Measurements from ENCODE around the gene CCDC149. TPM values are rescaled to one million over a fixed set of nuclear protein-coding genes. Genes with fewer than 3 reads are reported as not detected.

The CCDC149 gene
- total and polyA plus RNA-seq, 2 of the 13 experiments (the other 11 are each of a cell fraction or from before 2014, with no cell fraction given): 0.44 to 0.95 TPM

DNA sequence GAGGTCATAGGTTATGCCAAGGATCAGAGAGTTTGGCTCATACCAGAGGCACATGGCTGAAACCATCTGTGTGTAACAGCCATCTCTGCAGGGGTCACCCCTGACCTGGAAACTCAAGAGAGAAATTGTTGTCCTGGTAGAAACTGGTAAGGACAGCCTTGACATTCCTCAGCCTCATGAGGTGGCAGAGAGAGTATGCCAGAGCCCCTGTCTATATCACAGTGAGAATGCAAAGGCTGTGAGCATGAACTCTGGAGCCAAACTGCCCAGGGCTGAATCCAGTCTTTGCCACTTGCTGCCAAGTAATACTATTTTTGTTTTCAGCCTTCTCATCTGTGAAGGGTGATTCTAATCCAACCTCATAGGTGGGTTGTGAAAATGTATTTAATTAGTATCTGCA lies 37.1 kb upstream of the CCDC149 start:
- POLR2A ChIA-PET: no interaction called here
- no peak for TF ChIP-seq NFATC3 (CRISPR knock-in tag; IDR thresholded peaks at IDR 0.05)
- TF ChIP-seq, protein P1, sequence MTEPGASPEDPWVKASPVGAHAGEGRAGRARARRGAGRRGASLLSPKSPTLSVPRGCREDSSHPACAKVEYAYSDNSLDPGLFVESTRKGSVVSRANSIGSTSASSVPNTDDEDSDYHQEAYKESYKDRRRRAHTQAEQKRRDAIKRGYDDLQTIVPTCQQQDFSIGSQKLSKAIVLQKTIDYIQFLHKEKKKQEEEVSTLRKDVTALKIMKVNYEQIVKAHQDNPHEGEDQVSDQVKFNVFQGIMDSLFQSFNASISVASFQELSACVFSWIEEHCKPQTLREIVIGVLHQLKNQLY (CRISPR knock-in tag; IDR thresholded peaks at IDR 0.05): no peak
- no peak for TF ChIP-seq TGIF2 (CRISPR knock-in tag; IDR thresholded peaks at IDR 0.05)
- no peak for TF ChIP-seq SNAPC2 (CRISPR knock-in tag; IDR thresholded peaks at IDR 0.05)
- TF ChIP-seq CCDC6 (CRISPR knock-in tag; IDR thresholded peaks at IDR 0.05): no peak
- no peak for TF ChIP-seq ATRX (CRISPR knock-in tag; IDR thresholded peaks at IDR 0.05; ENCODE audit: borderline replicate concordance)
- TF ChIP-seq, protein P2, sequence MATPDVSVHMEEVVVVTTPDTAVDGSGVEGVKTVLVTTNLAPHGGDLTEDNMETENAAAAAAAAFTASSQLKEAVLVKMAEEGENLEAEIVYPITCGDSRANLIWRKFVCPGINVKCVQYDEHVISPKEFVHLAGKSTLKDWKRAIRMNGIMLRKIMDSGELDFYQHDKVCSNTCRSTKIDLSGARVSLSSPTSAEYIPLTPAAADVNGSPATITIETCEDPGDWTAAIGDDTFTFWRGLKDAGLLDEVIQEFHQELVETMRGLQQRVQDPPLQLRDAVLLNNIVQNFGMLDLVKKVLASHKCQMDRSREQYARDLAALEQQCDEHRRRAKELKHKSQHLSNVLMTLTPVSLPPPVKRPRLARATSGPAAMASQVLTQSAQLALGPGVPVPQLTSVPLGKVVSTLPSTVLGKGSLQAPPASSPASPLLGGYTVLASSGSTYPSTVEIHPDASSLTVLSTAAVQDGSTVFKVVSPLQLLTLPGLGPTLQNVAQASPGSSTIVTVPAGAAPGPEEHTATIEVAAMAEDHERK (CRISPR knock-in tag; IDR thresholded peaks at IDR 0.05; ENCODE audit: low read depth): no peak
- TF ChIP-seq MIER3 (CRISPR knock-in tag; IDR thresholded peaks at IDR 0.05; ENCODE audit: borderline replicate concordance): no peak
- FAIRE-seq (no peak), DNase-seq (ENCODE audit: low spot score) (no peak), ATAC-seq (no peak)
- intact Hi-C loops (cut with micrococcal nuclease; ENCODE audit: unreplicated experiment) (no loop called here), in situ Hi-C loops (cut with HindIII; ENCODE audit: extremely low pct_ligation_motif_present, low pct_unique_long_range_greater_than_20kb) (no loop called here)
- BruUV-seq (replicated peaks): no TSS peak
- Histone ChIP-seq H3K9me3 (ENCODE audit: low read length) (no peaks in the 10 kb centered on the region), H3K4me3 (replicated peaks in 1 of 3; ENCODE audit: insufficient read depth in 1 of 3, low read depth in 2 of 3, low read length in 3 of 3) (no peak overlapping the region), H3K79me2 (ENCODE audit: insufficient read depth, low read length) (no peaks in the 10 kb centered on the region), H3K27me3 (ENCODE audit: control insufficient read depth in 1 of 2, insufficient read depth in 2 of 2, low read length in 2 of 2) (no peaks in the 10 kb centered on the region; a peak in 2 of 5 replicates), H3K4me2 (ENCODE audit: low read depth, low read length) (no peak overlapping the region), H3K36me3 (replicated peaks in 1 of 2; ENCODE audit: control insufficient read depth in 1 of 2, insufficient read depth in 2 of 2, low read length in 2 of 2) (no peaks in the 10 kb centered on the region), H3K27ac (ENCODE audit: extremely low read length, insufficient read depth, low read length) (no peak overlapping the region), H3K4me1 (ENCODE audit: insufficient read depth, low read length) (no peaks in the 10 kb centered on the region), H4K20me1 (ENCODE audit: insufficient read depth, low read length) (no peaks in the 10 kb centered on the region), H3K9ac (ENCODE audit: insufficient read depth, low read depth, low read length) (no peak overlapping the region), H2AFZ (ENCODE audit: low read length) (no peak overlapping the region)
- CTCF ChIA-PET (ENCODE audit: low intra/inter-chr PET ratio, low total read pairs): no interaction called here

DNA sequence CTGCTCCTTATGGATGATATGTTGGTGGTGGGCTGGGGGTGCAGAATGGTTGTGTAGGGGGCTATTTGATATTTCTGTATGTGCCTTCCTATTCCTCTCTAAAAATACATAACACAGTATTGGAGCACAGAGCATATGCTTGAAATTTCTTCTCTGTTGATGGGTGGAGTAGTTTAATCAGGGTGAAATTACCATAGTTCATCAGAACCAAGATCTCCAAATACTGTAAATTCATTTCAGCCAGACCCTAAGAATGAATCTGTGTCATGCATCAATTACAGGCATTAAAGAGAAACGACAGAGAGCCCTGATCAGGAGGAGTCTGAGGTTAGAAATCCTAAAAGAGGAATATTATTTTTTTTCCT lies 25.1 kb upstream of the CCDC149 start:
- no peak for FAIRE-seq
- Histone ChIP-seq H3K27me3 (ENCODE audit: control insufficient read depth in 1 of 2, insufficient read depth in 2 of 2, low read length in 2 of 2) (0 out of 5 replicates have a peak, but pooled peaks cover 0 to 3% of the 10 kb centered on the region in 2 experiments), H2AFZ (ENCODE audit: low read length) (no peak overlapping the region), H3K36me3 (replicated peaks in 1 of 2; ENCODE audit: control insufficient read depth in 1 of 2, insufficient read depth in 2 of 2, low read length in 2 of 2) (no peaks in the 10 kb centered on the region), H3K4me3 (replicated peaks in 1 of 3; ENCODE audit: insufficient read depth in 1 of 3, low read depth in 2 of 3, low read length in 3 of 3) (no peak overlapping the region), H3K79me2 (ENCODE audit: insufficient read depth, low read length) (no peaks in the 10 kb centered on the region), H3K4me1 (ENCODE audit: insufficient read depth, low read length) (no peaks in the 10 kb centered on the region), H3K4me2 (ENCODE audit: low read depth, low read length) (no peak overlapping the region), H4K20me1 (ENCODE audit: insufficient read depth, low read length) (no peaks in the 10 kb centered on the region), H3K9me3 (ENCODE audit: low read length) (peaks cover 15% of the 10 kb centered on the region; the same call in 1 of the 2 replicates), H3K9ac (ENCODE audit: insufficient read depth, low read depth, low read length) (no peak overlapping the region), H3K27ac (ENCODE audit: extremely low read length, insufficient read depth, low read length) (no peak overlapping the region)
- intact Hi-C loops (cut with micrococcal nuclease; ENCODE audit: unreplicated experiment) (no loop called here), in situ Hi-C loops (cut with HindIII; ENCODE audit: extremely low pct_ligation_motif_present, low pct_unique_long_range_greater_than_20kb) (no loop called here)
- WGBS (ENCODE audit: low lambda C conversion rate): 3% methylated on average over 1 of the region's 1 CpG
- no peak for DNase-seq (ENCODE audit: low spot score)
- CTCF ChIA-PET (ENCODE audit: low intra/inter-chr PET ratio, low total read pairs): no interaction called here
- POLR2A ChIA-PET: no interaction called here
- no peak for ATAC-seq
- BruUV-seq (replicated peaks): no TSS peak
- no peak for TF ChIP-seq CBX2 (IDR thresholded peaks at IDR 0.05; ENCODE audit: low read depth, low read length)
- TF ChIP-seq CBX2 (CRISPR knock-in tag; IDR thresholded peaks at IDR 0.05; ENCODE audit: low read depth): no peak
- no peak for TF ChIP-seq ZNF10 (CRISPR knock-in tag; IDR thresholded peaks at IDR 0.05; ENCODE audit: borderline replicate concordance, low read depth)
- no peak for TF ChIP-seq GABPA (IDR thresholded peaks at IDR 0.05; ENCODE audit: low read depth, low read length)
- no peak for TF ChIP-seq GABPA (CRISPR knock-in tag; IDR thresholded peaks at IDR 0.05; ENCODE audit: low read depth)
- no peak for TF ChIP-seq ZNF510 (CRISPR knock-in tag; IDR thresholded peaks at IDR 0.05; ENCODE audit: low read depth)
- TF ChIP-seq, protein P3, sequence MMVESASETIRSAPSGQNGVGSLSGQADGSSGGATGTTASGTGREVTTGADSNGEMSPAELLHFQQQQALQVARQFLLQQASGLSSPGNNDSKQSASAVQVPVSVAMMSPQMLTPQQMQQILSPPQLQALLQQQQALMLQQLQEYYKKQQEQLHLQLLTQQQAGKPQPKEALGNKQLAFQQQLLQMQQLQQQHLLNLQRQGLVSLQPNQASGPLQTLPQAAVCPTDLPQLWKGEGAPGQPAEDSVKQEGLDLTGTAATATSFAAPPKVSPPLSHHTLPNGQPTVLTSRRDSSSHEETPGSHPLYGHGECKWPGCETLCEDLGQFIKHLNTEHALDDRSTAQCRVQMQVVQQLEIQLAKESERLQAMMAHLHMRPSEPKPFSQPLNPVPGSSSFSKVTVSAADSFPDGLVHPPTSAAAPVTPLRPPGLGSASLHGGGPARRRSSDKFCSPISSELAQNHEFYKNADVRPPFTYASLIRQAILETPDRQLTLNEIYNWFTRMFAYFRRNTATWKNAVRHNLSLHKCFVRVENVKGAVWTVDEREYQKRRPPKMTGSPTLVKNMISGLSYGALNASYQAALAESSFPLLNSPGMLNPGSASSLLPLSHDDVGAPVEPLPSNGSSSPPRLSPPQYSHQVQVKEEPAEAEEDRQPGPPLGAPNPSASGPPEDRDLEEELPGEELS (CRISPR knock-in tag; IDR thresholded peaks at IDR 0.05): no peak
- TF ChIP-seq, protein P4, sequence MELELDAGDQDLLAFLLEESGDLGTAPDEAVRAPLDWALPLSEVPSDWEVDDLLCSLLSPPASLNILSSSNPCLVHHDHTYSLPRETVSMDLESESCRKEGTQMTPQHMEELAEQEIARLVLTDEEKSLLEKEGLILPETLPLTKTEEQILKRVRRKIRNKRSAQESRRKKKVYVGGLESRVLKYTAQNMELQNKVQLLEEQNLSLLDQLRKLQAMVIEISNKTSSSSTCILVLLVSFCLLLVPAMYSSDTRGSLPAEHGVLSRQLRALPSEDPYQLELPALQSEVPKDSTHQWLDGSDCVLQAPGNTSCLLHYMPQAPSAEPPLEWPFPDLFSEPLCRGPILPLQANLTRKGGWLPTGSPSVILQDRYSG (CRISPR knock-in tag; IDR thresholded peaks at IDR 0.05): no peak
- TF ChIP-seq TGIF2 (CRISPR knock-in tag; IDR thresholded peaks at IDR 0.05): no peak
- no peak for TF ChIP-seq SIX1 (CRISPR knock-in tag; IDR thresholded peaks at IDR 0.05; ENCODE audit: borderline replicate concordance)

Data from HepG2 (cell line).